IMR-90 (cell line): Measurements from ENCODE around the gene CSTB. TPM values are rescaled to one million over a fixed set of nuclear protein-coding genes. Genes with fewer than 3 reads are reported as not detected.

Experiments
- ATAC-seq: fragments of 200-7000 bp; cut with Tn5 transposase; 2 replicates; pipeline ENCODE4 v1.9.1; 2020; ENCODE audit warnings: low read depth, mild to moderate bottlenecking, moderate library complexity
- BruUV-seq: library from RNA; stranded (reverse); fragments of 400-500 nt; replicated peaks from 2 replicates; lab custom pipeline; 2021; lab: Mats Ljungman, UMichigan
- CTCF ChIA-PET: fragments of 300-600 bp; formaldehyde crosslinking; extraction: SDS; loops from one replicate; lab custom pipeline; 2021; ENCODE audit warnings: antibody characterized with exemption; lab: Yijun Ruan, JAX
- POLR2A ChIA-PET: fragments of 300-600 bp; sonication (Branson Sonifier 250); formaldehyde crosslinking; loops from one replicate; lab custom pipeline; 2022; ENCODE audit warnings: antibody characterized with exemption; ENCODE audit not compliant: unreplicated experiment; lab: Charles Lee
- DNase-seq: peaks from one replicate; pipeline ENCODE4 v3.0.0; 2013
- H2AFZ ChIP-seq: replicated peaks from 2 replicates; pipeline ENCODE3; 2013; ENCODE audit warnings: low read length, mild to moderate bottlenecking; ENCODE audit not compliant: poor library complexity
- H2AK5ac ChIP-seq: 2 replicates; pipeline ENCODE4 v1.6.1; 2013; ENCODE audit warnings: low read depth, low read length, inconsistent platforms
- H2AK9ac ChIP-seq: replicated peaks from 2 replicates; pipeline ENCODE3; 2013; ENCODE audit warnings: mild to moderate bottlenecking, low read depth, low read length, moderate library complexity; ENCODE audit not compliant: poor library complexity
- H2BK120ac ChIP-seq: 2 replicates; pipeline ENCODE4 v1.6.1; 2013; ENCODE audit warnings: low read depth, low read length, inconsistent platforms
- H2BK15ac ChIP-seq: 3 replicates; pipeline ENCODE4 v1.6.1; 2013; ENCODE audit warnings: low read depth, low read length, inconsistent platforms
- H2BK20ac ChIP-seq: 2 replicates; pipeline ENCODE4 v1.6.1; 2013; ENCODE audit warnings: low read depth, mild to moderate bottlenecking, inconsistent platforms, low read length, moderate library complexity
- H2BK5ac ChIP-seq: 2 replicates; pipeline ENCODE4 v1.6.1; 2013; ENCODE audit warnings: mild to moderate bottlenecking, low read depth, low read length, inconsistent platforms; ENCODE audit not compliant: poor library complexity, severe bottlenecking
- H3K14ac ChIP-seq: replicated peaks from 2 replicates; pipeline ENCODE4 v1.6.1; 2013; ENCODE audit warnings: low read depth, low read length, inconsistent platforms
- H3K18ac ChIP-seq: 2 replicates; pipeline ENCODE4 v1.6.1; 2013; ENCODE audit warnings: low read depth, low read length, control low read depth
- H3K23ac ChIP-seq: 2 replicates; pipeline ENCODE4 v1.6.1; 2013; ENCODE audit warnings: low read depth, low read length, inconsistent platforms
- H3K27ac ChIP-seq: 2 replicates; pipeline ENCODE4 v1.5.1; 2013; ENCODE audit warnings: mild to moderate bottlenecking, control low read depth, low read length; ENCODE audit not compliant: insufficient read depth
- H3K27me3 ChIP-seq: 2 replicates; pipeline ENCODE4 v1.6.1; 2013; ENCODE audit warnings: low read length; ENCODE audit not compliant: control insufficient read depth, insufficient read depth
- H3K36me3 ChIP-seq: 2 replicates; pipeline ENCODE4 v1.6.1; 2013; ENCODE audit warnings: low read length, mixed read lengths; ENCODE audit not compliant: control insufficient read depth, insufficient read depth
- H3K4ac ChIP-seq: 2 replicates; pipeline ENCODE4 v1.6.1; 2013; ENCODE audit warnings: low read depth, low read length, inconsistent platforms
- H3K4me1 ChIP-seq: 2 replicates; pipeline ENCODE4 v1.6.1; 2013; ENCODE audit warnings: low read length, mixed read lengths; ENCODE audit not compliant: control insufficient read depth, insufficient read depth
- H3K4me2 ChIP-seq: 2 replicates; pipeline ENCODE4 v1.6.1; 2013; ENCODE audit warnings: low read depth, mild to moderate bottlenecking, control low read depth, low read length, moderate library complexity
- H3K4me3 ChIP-seq: 2 replicates; pipeline ENCODE4 v1.5.1; 2013; ENCODE audit warnings: low read depth, mild to moderate bottlenecking, control low read depth, low read length, moderate library complexity; ENCODE audit not compliant: insufficient read depth
- H3K56ac ChIP-seq: 2 replicates; pipeline ENCODE4 v1.6.1; 2013; ENCODE audit warnings: low read length, inconsistent platforms; ENCODE audit not compliant: insufficient read depth; ENCODE audit errors: extremely low read depth
- H3K79me1 ChIP-seq, 2 experiments: 2 replicates each; pipeline ENCODE4 v1.6.1; 2013; ENCODE audit warnings: low read length in 2 of 2, inconsistent platforms in 1 of 2, low read depth in 1 of 2
- H3K9ac ChIP-seq: 2 replicates; pipeline ENCODE4 v1.6.1; 2013; ENCODE audit warnings: low read depth, low read length, control low read depth
- H3K9me1 ChIP-seq: 2 replicates; pipeline ENCODE4 v1.6.1; 2013; ENCODE audit warnings: low read length, inconsistent platforms; ENCODE audit not compliant: insufficient read depth
- H3K9me3 ChIP-seq: 2 replicates; pipeline ENCODE4 v1.6.1; 2013; ENCODE audit warnings: low read length; ENCODE audit not compliant: control insufficient read depth, insufficient read depth
- H4K20me1 ChIP-seq: 2 replicates; pipeline ENCODE4 v1.6.1; 2013; ENCODE audit warnings: low read length, inconsistent platforms; ENCODE audit not compliant: insufficient read depth
- H4K5ac ChIP-seq: 2 replicates; pipeline ENCODE4 v1.6.1; 2013; ENCODE audit warnings: mild to moderate bottlenecking, low read depth, low read length, control low read depth
- H4K8ac ChIP-seq, 2 experiments: 2 replicates each; pipeline ENCODE4 v1.6.1; 2013; ENCODE audit warnings: low read depth in 2 of 2, low read length in 2 of 2, control low read depth in 1 of 2, inconsistent platforms in 1 of 2
- H4K91ac ChIP-seq: 2 replicates; pipeline ENCODE4 v1.6.1; 2013; ENCODE audit warnings: low read depth, low read length, inconsistent platforms; ENCODE audit not compliant: insufficient read depth
- BHLHE40 ChIP-seq: fragments of 150-350 bp; IDR thresholded peaks from 2 replicates; pipeline ENCODE4 v1.6.1; 2016; ENCODE audit warnings: mild to moderate bottlenecking, low read depth, low read length
- CEBPB ChIP-seq: IDR thresholded peaks from 2 replicates; pipeline ENCODE4 v1.6.1; 2012; ENCODE audit warnings: low read depth, low read length, improper control_type of control experiment
- CHD1 ChIP-seq: IDR thresholded peaks from 2 replicates; pipeline ENCODE4 v1.6.1; 2012; ENCODE audit warnings: low read depth, low read length, improper control_type of control experiment
- CTCF ChIP-seq: conservative IDR thresholded peaks from 2 replicates; pipeline ENCODE4 v1.5.1; 2012; ENCODE audit warnings: mild to moderate bottlenecking, low read depth, low read length, improper control_type of control experiment
- FOS ChIP-seq: fragments of 150-350 bp; IDR thresholded peaks from 2 replicates; pipeline ENCODE4 v1.6.1; 2016; ENCODE audit warnings: low read depth, low read length
- MAFK ChIP-seq: IDR thresholded peaks from 2 replicates; pipeline ENCODE4 v1.6.1; 2012; ENCODE audit warnings: low read depth, low read length, improper control_type of control experiment
- MAZ ChIP-seq: IDR thresholded peaks from 2 replicates; pipeline ENCODE4 v1.6.1; 2012; ENCODE audit warnings: low read depth, mild to moderate bottlenecking, low read length, improper control_type of control experiment, moderate library complexity, borderline replicate concordance
- MXI1 ChIP-seq: IDR thresholded peaks from 2 replicates; pipeline ENCODE4 v1.6.1; 2012; ENCODE audit warnings: low read depth, mild to moderate bottlenecking, low read length, moderate library complexity, borderline replicate concordance
- NFE2L2 ChIP-seq: fragments of 150-350 bp; IDR thresholded peaks from 2 replicates; pipeline ENCODE4 v1.6.1; 2016; ENCODE audit warnings: low read depth, mild to moderate bottlenecking, low read length
- POLR2A ChIP-seq: IDR thresholded peaks from 2 replicates; pipeline ENCODE4 v1.6.1; 2012; ENCODE audit warnings: mild to moderate bottlenecking, low read depth, low read length
- RAD21 ChIP-seq: IDR thresholded peaks from 2 replicates; pipeline ENCODE4 v1.6.1; 2012; ENCODE audit warnings: low read length, improper control_type of control experiment
- RCOR1 ChIP-seq: IDR thresholded peaks from 2 replicates; pipeline ENCODE4 v1.6.1; 2012; ENCODE audit warnings: mild to moderate bottlenecking, low read length, improper control_type of control experiment; ENCODE audit not compliant: insufficient replicate concordance
- RFX5 ChIP-seq: IDR thresholded peaks from 2 replicates; pipeline ENCODE4 v1.8.0; 2012; ENCODE audit warnings: low read depth, mild to moderate bottlenecking, low read length, moderate library complexity
- SMC3 ChIP-seq: fragments of 150-350 bp; IDR thresholded peaks from 2 replicates; pipeline ENCODE4 v1.6.1; 2016; ENCODE audit warnings: low read depth, mild to moderate bottlenecking, antibody characterized with exemption, low read length, moderate library complexity
- WGBS, 2 experiments: methylation state at CpG; one replicate each; pipeline versions ENCODE4 v1.1.5 to v1.1.7; 2013; ENCODE audit warnings: missing lambda C conversion rate in 2 of 2; ENCODE audit not compliant: insufficient read length in 1 of 2; ENCODE audit errors: extremely low coverage in 2 of 2; 5-methylcytosine and 5-hydroxymethylcytosine counted together
- dilution Hi-C: fragments of 300-500 bp; cut with HindIII; formaldehyde crosslinking; loops from one replicate; pipeline ENCODE4 v1.14.3; 2018; ENCODE audit warnings: low sequenced_read_pairs; ENCODE audit not compliant: unreplicated experiment
- in situ Hi-C: fragments of 300-500 bp; cut with MboI; formaldehyde crosslinking; loops from 3 replicates; pipeline ENCODE4 v1.14.3; 2019; ENCODE audit warnings: low sequenced_read_pairs, inconsistent platforms, mixed read lengths
- intact Hi-C: fragments of 100-400 bp; cut with micrococcal nuclease; formaldehyde crosslinking; loops from 2 replicates; pipeline ENCODE4 v1.10.0; 2022
- polyA plus RNA-seq, 3 experiments: library from polyadenylated mRNA; depleted of rRNA; stranded (reverse); fragments of >200 nt; gene quantifications; 2 replicates each; pipeline ENCODE4 v1.2.3, GENCODE V29; 2012; ENCODE audit warnings: low replicate concordance in 1 of 3
- total RNA-seq: library from RNA; depleted of rRNA; stranded (reverse); fragments of >200 nt; gene quantifications from 2 replicates; pipeline ENCODE4 v1.2.3, GENCODE V29; 2012
- TF ChIP-seq, protein P1 (sequence below): fragments of 150-350 bp; IDR thresholded peaks from 2 replicates; pipeline ENCODE4 v1.6.1; 2016; ENCODE audit warnings: low read depth, mild to moderate bottlenecking, low read length, moderate library complexity, borderline replicate concordance
- TF ChIP-seq, protein P2 (sequence below): fragments of 150-350 bp; IDR thresholded peaks from 2 replicates; pipeline ENCODE4 v1.6.1; 2017; ENCODE audit warnings: mild to moderate bottlenecking, antibody characterized with exemption, low read length, low read depth

CSTB gene
- total and polyA plus RNA-seq, 2 of the 4 experiments (the other 2 are of a cell fraction) = 6.1 to 71.7 TPM

- H2AK5ac ChIP-seq = no peak overlapping the region
- H3K79me1 ChIP-seq = peaks cover 24 to 84% of the 10 kb centered on the region in 2 experiments
- H4K91ac ChIP-seq = no peak overlapping the region
- no peak overlapping the region for H2BK120ac ChIP-seq
- ChIA-PET POLR2A (interaction anchor here (1.0 kb wide), 1 partner anchor 8 kb away, joined by 3 read pairs; no protein-coding TSS in a partner anchor), CTCF (interaction anchor here (0.5 kb wide), 1 partner anchor 30 kb away, joined by 3 read pairs; no protein-coding TSS in a partner anchor)
- peaks cover 20% of the 10 kb centered on the region for H3K36me3 ChIP-seq
- H3K4ac ChIP-seq = no peak overlapping the region
- BruUV-seq = no TSS peak
- H3K56ac ChIP-seq = no peak overlapping the region
- no peak overlapping the region for H3K23ac ChIP-seq
- no peak overlapping the region for H4K5ac ChIP-seq
- H4K8ac ChIP-seq = no peak overlapping the region
- peaks cover 13% of the 10 kb centered on the region; the same call in 1 of the 2 replicates for H3K9me1 ChIP-seq
- no peak overlapping the region for H3K9ac ChIP-seq
- no peak for TF ChIP-seq MAFK
- TF ChIP-seq, protein P1, sequence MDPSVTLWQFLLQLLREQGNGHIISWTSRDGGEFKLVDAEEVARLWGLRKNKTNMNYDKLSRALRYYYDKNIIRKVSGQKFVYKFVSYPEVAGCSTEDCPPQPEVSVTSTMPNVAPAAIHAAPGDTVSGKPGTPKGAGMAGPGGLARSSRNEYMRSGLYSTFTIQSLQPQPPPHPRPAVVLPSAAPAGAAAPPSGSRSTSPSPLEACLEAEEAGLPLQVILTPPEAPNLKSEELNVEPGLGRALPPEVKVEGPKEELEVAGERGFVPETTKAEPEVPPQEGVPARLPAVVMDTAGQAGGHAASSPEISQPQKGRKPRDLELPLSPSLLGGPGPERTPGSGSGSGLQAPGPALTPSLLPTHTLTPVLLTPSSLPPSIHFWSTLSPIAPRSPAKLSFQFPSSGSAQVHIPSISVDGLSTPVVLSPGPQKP = no peak
- no peak for TF ChIP-seq SMC3
- no peak for TF ChIP-seq MAZ
- TF ChIP-seq CEBPB = no peak
- TF ChIP-seq FOS = no peak
- no peak for TF ChIP-seq POLR2A
- TF ChIP-seq MXI1 = no peak
- no peak for TF ChIP-seq CTCF
- TF ChIP-seq CHD1 = no peak
- TF ChIP-seq, protein P2, sequence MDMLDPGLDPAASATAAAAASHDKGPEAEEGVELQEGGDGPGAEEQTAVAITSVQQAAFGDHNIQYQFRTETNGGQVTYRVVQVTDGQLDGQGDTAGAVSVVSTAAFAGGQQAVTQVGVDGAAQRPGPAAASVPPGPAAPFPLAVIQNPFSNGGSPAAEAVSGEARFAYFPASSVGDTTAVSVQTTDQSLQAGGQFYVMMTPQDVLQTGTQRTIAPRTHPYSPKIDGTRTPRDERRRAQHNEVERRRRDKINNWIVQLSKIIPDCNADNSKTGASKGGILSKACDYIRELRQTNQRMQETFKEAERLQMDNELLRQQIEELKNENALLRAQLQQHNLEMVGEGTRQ = no peak
- no peak for TF ChIP-seq BHLHE40
- TF ChIP-seq RFX5 = no peak
- TF ChIP-seq RAD21 = no peak
- TF ChIP-seq RCOR1 = no peak
- no peak for TF ChIP-seq NFE2L2
- no peak overlapping the region for H3K14ac ChIP-seq
- no peak for ATAC-seq
- no peak overlapping the region for H3K4me3 ChIP-seq
- no peak overlapping the region for H3K4me2 ChIP-seq
- H3K18ac ChIP-seq = no peak overlapping the region
- no peak overlapping the region for H2BK15ac ChIP-seq
- dilution Hi-C loops = no loop called here
- no peak for DNase-seq
- no peaks in the 10 kb centered on the region for H3K27me3 ChIP-seq
- intact Hi-C loops = no loop called here
- WGBS, 2 experiments = 99% methylated on average over 16 of the region's 25 CpGs; no CpG with 5 or more reads in 1 of the 2 experiments
- H4K20me1 ChIP-seq = peaks cover 71% of the 10 kb centered on the region
- H3K27ac ChIP-seq = no peak overlapping the region
- no peak overlapping the region for H2BK20ac ChIP-seq
- no peak overlapping the region for H2AFZ ChIP-seq
- H3K9me3 ChIP-seq = no peaks in the 10 kb centered on the region
- peaks cover 21% of the 10 kb centered on the region for H3K4me1 ChIP-seq
- in situ Hi-C loops = no loop called here
- H2BK5ac ChIP-seq = no peak overlapping the region
- H2AK9ac ChIP-seq = no peak overlapping the region
Measured at GRCh38 chr21:43736224-43736883, 39.8 kb downstream of the CSTB start.
